Measurements from ENCODE around the gene TRIM36.
A peak's percentile ranks its signal among the peaks of the same experiment; 100 is the strongest.

GRCh38 chr5:115096034-115096769 is 73.5 kb downstream of the TRIM36 start:
- TF ChIP-seq CTCF (IDR thresholded peaks at IDR 0.05; ENCODE audit: control extremely low read depth in 1 of 3, insufficient read depth in 1 of 3, low read depth in 1 of 3, low read length in 3 of 3) (no peak), MAX (IDR thresholded peaks at IDR 0.05) (peak; percentile 73), EZH2 (IDR thresholded peaks at IDR 0.05; ENCODE audit: low read depth, low read length, severe bottlenecking) (no peak), YY1 (IDR thresholded peaks at IDR 0.05; ENCODE audit: low read depth, low read length) (no peak), GABPA (IDR thresholded peaks at IDR 0.05; ENCODE audit: borderline replicate concordance, insufficient read depth, low read length) (no peak), TAF1 (IDR thresholded peaks at IDR 0.05; ENCODE audit: low read depth, low read length) (no peak), CHD2 (IDR thresholded peaks at IDR 0.05; ENCODE audit: low read length) (no peak), JUND (IDR thresholded peaks at IDR 0.05; ENCODE audit: low read length) (no peak)
